Measurements from ENCODE around the gene PPME1. TPM values are rescaled to one million over a fixed set of nuclear protein-coding genes. Genes with fewer than 3 reads are reported as not detected.
A peak's percentile ranks its signal among the peaks of the same experiment; 100 is the strongest.
"Not testable (repeated sequence)": the region's sequence is repeated elsewhere in the genome, so short reads cannot be mapped to it uniquely, and the experiment has no call there.

PPME1 gene
- total RNA-seq, 1 donor from 2014 or later, result 40.4 TPM

DNA sequence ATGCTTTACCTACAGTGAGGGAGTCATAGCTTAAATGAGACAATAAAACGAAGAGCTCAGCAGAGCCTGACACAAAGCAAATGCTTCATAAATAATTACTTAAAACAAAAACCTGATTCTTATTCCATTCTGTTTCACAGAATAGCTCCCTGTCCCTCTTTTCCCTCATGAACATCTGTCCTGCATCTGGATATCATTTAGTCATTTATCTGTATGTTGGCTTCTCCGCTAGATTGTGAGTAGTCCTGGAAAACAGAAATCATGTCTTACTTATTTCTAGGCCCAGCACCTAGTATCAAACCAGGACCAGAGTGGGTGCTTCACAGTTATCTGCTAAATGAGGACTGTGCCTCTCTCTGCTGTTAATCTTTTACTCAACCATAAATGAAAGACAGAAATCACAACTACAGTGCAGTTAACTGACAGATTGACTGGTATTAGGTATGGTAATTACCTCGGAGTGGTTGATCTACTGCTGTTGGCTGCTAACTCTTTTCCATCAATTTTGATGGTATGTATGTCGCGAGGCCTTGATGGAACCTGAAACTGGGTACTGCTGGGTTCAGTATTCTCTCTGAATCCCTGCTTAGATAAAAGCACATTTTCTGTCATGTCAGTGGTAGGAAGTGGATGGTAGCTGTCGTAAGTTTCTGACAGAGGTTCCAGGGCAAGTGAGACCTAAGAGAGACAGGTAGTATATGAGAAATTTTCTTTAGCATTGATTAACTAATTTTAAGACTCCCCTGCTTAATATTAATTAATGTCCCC lies 31.8 kb upstream of the PPME1 start:
- H3K27ac Mint-ChIP-seq (ENCODE audit: unreplicated experiment), result peak overlapping the region; percentile 89
- TF ChIP-seq, protein P1, sequence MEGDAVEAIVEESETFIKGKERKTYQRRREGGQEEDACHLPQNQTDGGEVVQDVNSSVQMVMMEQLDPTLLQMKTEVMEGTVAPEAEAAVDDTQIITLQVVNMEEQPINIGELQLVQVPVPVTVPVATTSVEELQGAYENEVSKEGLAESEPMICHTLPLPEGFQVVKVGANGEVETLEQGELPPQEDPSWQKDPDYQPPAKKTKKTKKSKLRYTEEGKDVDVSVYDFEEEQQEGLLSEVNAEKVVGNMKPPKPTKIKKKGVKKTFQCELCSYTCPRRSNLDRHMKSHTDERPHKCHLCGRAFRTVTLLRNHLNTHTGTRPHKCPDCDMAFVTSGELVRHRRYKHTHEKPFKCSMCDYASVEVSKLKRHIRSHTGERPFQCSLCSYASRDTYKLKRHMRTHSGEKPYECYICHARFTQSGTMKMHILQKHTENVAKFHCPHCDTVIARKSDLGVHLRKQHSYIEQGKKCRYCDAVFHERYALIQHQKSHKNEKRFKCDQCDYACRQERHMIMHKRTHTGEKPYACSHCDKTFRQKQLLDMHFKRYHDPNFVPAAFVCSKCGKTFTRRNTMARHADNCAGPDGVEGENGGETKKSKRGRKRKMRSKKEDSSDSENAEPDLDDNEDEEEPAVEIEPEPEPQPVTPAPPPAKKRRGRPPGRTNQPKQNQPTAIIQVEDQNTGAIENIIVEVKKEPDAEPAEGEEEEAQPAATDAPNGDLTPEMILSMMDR (IDR thresholded peaks at IDR 0.05), result no peak
- H3K4me1 Mint-ChIP-seq (ENCODE audit: unreplicated experiment), result peaks cover 59% of the 10 kb centered on the region
- H3K4me3 Mint-ChIP-seq (ENCODE audit: unreplicated experiment), result no peak overlapping the region
- no peak for DNase-seq (ENCODE audit: extremely low spot score, unreplicated experiment)
- peaks cover 5% of the 10 kb centered on the region for H3K36me3 Mint-ChIP-seq (ENCODE audit: unreplicated experiment)
- H3K9me3 Mint-ChIP-seq (ENCODE audit: unreplicated experiment), result no peaks in the 10 kb centered on the region
- H3K27me3 Mint-ChIP-seq (ENCODE audit: unreplicated experiment), result no peaks in the 10 kb centered on the region

DNA sequence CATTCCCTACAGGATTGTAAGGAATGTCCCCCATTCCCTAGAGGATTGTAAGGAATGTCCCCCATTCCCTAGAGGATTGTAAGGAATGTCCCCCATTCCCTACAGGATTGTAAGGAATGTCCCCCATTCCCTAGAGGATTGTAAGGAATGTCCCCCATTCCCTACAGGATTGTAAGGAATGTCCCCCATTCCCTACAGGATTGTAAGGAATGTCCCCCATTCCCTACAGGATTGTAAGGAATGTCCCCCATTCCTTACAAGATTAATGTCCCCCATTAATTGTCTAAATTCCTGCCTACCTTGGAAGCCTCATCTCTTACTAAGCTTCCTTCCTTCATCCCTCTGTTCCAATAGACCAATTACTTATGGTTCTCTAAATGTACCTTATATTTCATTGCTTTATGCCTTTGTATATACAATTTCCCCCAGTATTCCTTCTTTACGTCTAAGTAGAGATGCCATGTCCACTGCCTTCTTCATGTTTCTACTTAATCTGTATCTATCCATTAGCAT lies 31.1 kb upstream of the PPME1 start:
- H3K4me1 Mint-ChIP-seq (ENCODE audit: unreplicated experiment), result peaks cover 57% of the 10 kb centered on the region
- not testable (repeated sequence) for DNase-seq (ENCODE audit: extremely low spot score, unreplicated experiment)

DNA sequence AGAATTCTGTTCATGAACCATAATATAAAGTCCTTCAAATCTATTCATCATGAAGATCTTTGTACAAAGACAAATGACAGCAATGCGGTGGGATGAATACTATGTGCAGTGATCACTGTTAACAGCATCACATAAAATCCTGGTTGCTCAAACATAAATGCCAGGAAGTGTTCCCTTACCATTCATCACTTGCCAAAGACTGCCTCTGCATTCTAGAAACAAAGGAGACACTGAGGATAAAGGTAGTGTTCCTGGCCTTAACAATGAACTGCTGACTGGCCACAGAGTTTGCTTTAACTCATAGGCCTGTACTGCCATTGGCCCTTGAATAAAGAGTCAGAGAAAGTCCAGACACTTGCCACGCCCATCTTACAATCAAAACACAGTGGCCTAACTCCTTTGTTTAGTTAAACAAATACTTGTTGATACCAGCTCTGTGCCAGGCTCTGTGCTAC lies 29.8 kb upstream of the PPME1 start:
- Mint-ChIP-seq H3K27me3 (ENCODE audit: unreplicated experiment) (no peaks in the 10 kb centered on the region), H3K4me1 (ENCODE audit: unreplicated experiment) (peaks cover 44% of the 10 kb centered on the region), H3K4me3 (ENCODE audit: unreplicated experiment) (no peak overlapping the region), H3K36me3 (ENCODE audit: unreplicated experiment) (peaks cover 9% of the 10 kb centered on the region), H3K9me3 (ENCODE audit: unreplicated experiment) (no peaks in the 10 kb centered on the region), H3K27ac (ENCODE audit: unreplicated experiment) (peak overlapping the region; percentile 36)
- TF ChIP-seq, protein P1 (IDR thresholded peaks at IDR 0.05), result no peak
- no peak for DNase-seq (ENCODE audit: extremely low spot score, unreplicated experiment)

More for the DNA sequence above, 31.1 kb upstream of the PPME1 start:
- peak overlapping the region; percentile 89 for H3K27ac Mint-ChIP-seq (ENCODE audit: unreplicated experiment)
- H3K4me3 Mint-ChIP-seq (ENCODE audit: unreplicated experiment); H3K9me3 Mint-ChIP-seq (ENCODE audit: unreplicated experiment); H3K27me3 Mint-ChIP-seq (ENCODE audit: unreplicated experiment); H3K36me3 Mint-ChIP-seq (ENCODE audit: unreplicated experiment): not testable (repeated sequence)

- H3K27ac Mint-ChIP-seq (ENCODE audit: unreplicated experiment), result no peak overlapping the region
- no peaks in the 10 kb centered on the region for H3K9me3 Mint-ChIP-seq (ENCODE audit: unreplicated experiment)
- peaks cover 8% of the 10 kb centered on the region for H3K36me3 Mint-ChIP-seq (ENCODE audit: unreplicated experiment)
- TF ChIP-seq, protein P1 (IDR thresholded peaks at IDR 0.05), result no peak
- H3K4me1 Mint-ChIP-seq (ENCODE audit: unreplicated experiment), result peaks cover 44% of the 10 kb centered on the region
- H3K4me3 Mint-ChIP-seq (ENCODE audit: unreplicated experiment), result no peak overlapping the region
- H3K27me3 Mint-ChIP-seq (ENCODE audit: unreplicated experiment), result no peaks in the 10 kb centered on the region
- no peak for DNase-seq (ENCODE audit: extremely low spot score, unreplicated experiment)
Measured at GRCh38 chr11:74141908-74142307, 29.2 kb upstream of the PPME1 start.

DNA sequence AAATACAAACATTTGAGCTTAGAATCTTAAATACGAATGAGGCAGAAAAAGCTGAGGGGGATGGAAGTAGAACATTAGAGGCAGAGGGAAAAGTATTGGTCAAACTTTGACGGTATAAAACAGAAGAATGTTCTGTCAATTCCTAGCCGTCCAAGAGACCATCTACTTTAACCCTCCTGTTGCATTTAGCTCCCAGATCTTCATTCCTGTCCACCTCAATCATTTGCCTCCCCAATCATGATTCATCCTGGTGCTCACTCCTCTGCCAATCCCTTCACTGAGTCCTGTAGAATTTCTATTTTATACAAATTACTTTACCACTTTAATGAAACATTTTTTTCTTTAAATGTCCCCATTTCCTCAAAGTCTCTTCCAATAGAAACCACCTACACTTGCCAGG lies 28.5 kb upstream of the PPME1 start:
- no peak for DNase-seq (ENCODE audit: extremely low spot score, unreplicated experiment)
- H3K36me3 Mint-ChIP-seq (ENCODE audit: unreplicated experiment), result peaks cover 6% of the 10 kb centered on the region
- peaks cover 47% of the 10 kb centered on the region for H3K4me1 Mint-ChIP-seq (ENCODE audit: unreplicated experiment)
- no peaks in the 10 kb centered on the region for H3K9me3 Mint-ChIP-seq (ENCODE audit: unreplicated experiment)
- H3K27ac Mint-ChIP-seq (ENCODE audit: unreplicated experiment), result no peak overlapping the region
- no peaks in the 10 kb centered on the region for H3K27me3 Mint-ChIP-seq (ENCODE audit: unreplicated experiment)
- TF ChIP-seq, protein P1 (IDR thresholded peaks at IDR 0.05), result no peak
- H3K4me3 Mint-ChIP-seq (ENCODE audit: unreplicated experiment), result no peak overlapping the region
